HG03521 (cell line): Measurements from ENCODE around the gene TMEM217.
"Not testable (repeated sequence)": the region's sequence is repeated elsewhere in the genome, so short reads cannot be mapped to it uniquely, and the experiment has no call there.

Experiments
- ATAC-seq: cut with Tn5 transposase; IDR thresholded peaks from one replicate; pipeline ENCODE4 v1.9.1; 2021; ENCODE audit warnings: mild to moderate bottlenecking, moderate library complexity; ENCODE audit not compliant: unreplicated experiment

Gene TMEM217

DNA sequence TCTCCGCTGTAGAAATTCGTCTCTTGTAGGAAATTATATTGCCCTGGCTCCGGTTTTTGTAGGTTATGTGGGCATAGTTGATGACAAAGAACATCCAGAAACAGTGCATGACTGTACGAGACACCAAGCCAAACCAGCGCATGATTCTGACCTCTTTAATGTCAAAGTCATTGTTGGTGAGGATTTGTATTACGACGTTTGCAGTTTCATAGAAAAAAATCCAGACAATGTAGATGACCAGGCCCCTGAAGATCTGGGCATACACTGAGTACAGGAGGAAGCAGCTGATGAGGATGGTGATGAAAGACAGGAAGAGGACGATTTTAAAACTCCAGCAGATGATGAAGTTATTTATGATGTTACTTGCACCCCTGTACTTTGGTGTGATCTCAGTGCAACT, 39.4 kb downstream of the TMEM217 start:
- no peak for ATAC-seq

DNA sequence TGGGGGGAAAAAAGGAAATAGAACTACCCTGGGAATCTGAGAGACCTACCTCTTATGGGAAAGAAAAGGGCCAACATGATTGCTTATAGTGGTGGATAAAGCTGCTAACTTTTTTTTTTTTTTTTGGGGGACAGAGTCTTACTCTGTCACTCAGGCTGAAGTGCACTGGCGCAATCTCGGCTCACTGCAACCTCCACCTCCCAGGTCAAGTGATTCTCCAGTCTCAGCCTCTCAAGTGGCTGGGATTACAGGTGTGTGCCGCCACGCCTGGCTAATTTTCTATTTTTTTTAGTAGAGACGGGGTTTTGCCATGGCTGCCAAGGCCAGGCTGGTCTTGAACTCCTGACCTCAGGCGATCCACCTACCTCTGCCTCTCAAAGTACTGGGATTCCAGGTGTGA, 39.9 kb downstream of the TMEM217 start:
- ATAC-seq = no peak

DNA sequence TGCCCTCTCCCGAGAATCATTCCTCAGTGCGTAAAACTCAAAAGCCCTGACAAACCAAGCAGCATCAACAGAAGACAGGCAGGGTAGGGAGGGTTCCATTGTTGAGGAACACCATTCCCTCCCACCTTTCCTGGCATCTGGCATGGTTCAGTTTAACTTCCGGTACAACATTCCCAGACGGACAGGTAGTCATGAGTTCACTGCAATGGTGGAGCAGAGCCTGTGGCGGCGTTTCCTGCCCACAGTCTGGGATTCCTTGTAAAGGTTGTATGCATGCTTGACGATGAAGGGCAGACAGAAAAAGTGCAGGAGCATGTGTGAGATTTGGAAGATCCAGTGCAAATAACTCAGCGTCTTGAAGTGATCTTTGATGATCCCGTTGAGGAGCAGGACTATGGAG, 45.7 kb downstream of the TMEM217 start:
- no peak for ATAC-seq

DNA sequence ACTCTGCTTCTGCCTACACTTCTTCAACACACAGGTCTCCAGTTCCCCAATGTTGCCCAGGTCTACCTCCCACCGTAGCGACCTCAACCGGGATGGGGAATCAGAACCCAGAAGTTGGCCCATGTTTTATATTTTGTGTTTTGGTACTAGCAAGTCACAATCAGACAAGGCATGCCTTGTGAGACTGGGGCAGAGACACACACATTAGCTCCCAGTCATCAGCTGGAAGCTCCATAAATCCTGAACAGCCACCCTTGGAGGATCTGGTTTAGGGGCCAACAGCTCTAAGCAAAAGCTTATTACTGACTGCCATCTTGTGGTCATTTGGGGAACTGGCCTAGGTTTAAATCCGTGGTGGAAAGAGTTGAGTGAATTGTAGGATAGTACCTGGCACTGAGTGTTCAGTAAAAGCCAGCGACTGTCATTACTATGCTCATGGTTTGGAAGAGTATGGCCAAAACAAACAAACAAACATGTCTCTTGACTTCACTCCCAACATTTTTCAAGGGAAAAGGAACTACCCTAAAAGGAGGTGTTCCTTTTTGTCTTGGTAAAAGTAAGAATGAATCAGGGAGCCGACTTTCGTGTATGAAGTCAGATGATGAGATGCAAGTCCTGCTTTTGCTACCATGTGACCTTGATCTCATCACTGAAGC, 47.5 kb downstream of the TMEM217 start:
- no peak for ATAC-seq

DNA sequence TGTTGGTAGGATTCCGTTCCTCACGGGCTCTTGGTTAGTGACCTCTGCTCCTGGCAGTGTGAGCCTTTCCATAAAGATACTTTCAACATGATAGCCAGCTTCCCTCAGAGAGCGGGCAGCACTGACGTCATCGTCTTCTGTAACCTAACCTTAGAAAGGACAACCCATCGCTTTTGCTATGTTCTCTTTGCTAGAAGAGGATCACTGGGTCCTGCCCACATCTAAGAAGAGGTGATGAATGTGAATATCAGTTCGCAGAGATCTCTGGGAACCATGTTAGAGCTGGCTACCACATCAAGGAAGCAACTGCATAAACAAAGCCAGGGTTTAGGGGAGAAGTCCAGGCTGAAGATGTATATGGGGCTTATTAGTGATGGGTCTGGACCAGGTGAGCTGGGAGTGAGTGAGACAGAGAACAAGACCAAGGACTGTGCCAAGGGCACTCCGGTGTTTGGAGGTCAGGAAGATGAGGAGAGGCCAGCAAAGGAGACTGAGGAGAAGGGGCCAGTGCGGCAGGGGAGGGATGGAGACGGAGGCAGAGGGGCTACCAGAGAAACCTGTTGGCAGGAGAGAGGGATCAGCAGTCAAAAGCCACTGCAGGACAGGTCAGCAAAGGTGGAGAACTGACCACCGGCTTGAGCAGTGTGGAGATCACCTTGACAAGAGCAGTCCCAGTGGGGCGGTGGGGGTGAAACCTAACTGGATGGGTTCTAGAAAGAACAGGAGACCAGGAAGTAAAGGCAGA, 48.3 kb downstream of the TMEM217 start:
- ATAC-seq = no peak

DNA sequence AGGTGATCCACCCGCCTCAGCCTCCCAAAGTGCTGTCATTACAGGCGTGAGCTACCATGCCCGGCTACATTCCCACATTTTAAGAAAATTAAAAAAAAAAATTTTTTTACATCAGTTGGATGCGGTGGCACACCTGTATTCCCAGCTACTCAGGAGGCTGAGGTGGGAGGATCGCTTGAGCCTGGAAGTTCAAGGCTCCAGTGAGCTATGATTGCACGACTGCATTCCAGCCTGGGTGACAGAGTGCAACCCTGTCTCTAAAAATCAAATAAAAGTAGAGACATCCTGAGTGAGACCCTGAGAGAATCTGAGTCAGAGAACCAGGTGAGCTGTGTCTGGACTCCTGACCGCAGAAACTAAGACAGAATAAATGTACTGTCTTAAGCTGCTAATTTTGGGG, 49.2 kb downstream of the TMEM217 start:
- ATAC-seq = no peak

DNA sequence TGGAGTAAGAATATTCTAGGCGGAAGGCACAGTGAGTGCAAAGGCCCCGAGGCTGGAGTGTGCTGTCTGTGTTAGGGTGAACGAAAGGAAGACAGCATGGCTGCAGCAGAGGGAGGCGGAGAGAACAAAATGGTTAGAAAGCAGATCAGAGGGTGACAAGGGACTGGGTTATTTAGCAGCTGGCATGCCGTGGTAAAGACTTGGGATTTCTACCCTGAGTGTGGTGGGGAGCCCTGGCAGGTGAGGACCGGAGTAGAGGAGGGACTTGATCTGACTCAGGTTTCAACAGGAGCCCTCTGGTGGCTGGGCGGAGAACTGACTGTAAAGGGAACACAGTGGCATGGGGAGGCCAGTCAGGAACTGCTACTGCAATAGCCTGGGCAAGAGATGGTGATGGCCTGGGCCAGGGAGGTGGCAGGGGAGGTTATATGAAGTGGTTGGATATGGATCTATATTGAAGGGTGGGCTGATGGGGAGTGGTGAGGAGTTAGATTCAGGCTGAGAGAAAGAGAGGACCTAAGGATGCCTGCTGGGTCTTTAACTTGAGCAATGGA, 50.0 kb downstream of the TMEM217 start:
- no peak for ATAC-seq

DNA sequence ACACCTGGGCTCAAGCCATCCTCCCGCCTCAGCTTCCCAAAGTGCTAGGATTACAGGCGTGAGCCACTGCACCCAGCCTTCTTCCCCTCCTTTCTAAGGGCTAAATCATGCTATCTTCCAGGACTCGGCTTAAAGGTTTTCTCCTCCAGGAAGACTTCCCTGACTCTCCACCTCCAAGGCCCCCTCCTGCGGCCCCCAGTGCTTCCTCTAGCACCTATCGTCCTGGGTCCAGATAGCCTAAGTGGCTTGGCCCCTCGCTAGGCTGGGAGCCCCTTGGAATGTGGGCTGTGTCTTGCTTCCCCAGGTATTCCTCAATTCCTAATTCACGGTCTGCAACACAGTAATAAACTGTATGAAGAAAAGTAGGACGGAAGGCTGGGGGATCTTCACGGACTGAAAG, 51.3 kb downstream of the TMEM217 start:
- no peak for ATAC-seq

DNA sequence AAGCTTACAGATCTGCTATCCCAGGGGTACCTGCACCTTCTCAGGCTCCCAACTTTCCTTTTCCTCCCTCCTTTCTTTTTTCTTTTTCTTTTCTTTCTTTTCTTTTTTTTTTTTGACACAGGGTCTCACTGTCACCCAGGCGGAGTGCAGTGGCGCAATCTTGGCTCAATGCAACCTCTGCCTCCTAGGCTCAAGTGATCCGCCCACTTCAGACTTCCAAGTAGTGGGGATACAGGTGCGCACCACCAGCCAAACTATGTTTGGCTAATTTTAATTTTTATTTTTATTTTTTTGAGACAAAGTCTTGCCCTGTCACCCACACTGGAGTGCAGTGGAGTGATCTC, 52.0 kb downstream of the TMEM217 start:
- ATAC-seq = no peak

DNA sequence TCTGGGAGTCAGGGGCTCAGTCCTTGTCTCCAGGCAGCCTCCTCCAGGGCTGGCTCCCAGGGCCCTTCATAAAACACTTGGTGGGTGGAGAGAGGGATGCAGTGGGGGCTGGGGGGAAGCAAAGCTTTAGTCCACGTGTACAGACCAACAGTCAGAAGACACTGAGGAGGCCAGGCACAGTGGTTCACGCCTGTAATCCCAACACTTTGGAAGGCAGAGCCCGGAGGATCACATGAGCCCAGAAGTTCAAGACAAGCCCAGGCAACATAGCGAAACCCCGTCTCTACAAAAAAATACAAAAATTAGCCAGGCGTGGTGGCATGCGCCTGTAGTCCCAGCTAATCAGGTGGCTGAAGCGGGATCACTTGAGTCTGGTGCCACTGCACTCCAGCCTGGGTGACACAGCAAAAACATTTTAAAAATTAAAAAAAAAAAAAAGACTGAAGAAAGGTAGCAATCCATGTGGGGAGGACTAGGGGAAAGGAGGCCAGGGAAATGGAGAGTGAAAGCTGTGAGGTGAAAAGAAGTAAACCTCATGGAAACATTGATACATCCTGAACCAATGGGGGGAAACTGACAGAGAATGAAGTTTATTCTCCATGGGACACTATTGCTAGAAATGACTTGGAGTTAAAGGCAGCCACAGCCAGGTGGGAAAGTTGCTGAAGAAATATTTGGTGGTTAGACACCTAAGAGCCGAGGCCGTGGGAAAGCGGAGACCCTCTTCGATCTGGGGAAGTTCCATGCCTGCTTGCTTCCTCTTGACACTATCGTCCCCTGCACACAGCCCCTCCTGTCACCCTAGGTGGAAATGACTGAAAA, 52.6 kb downstream of the TMEM217 start:
- ATAC-seq = no peak

DNA sequence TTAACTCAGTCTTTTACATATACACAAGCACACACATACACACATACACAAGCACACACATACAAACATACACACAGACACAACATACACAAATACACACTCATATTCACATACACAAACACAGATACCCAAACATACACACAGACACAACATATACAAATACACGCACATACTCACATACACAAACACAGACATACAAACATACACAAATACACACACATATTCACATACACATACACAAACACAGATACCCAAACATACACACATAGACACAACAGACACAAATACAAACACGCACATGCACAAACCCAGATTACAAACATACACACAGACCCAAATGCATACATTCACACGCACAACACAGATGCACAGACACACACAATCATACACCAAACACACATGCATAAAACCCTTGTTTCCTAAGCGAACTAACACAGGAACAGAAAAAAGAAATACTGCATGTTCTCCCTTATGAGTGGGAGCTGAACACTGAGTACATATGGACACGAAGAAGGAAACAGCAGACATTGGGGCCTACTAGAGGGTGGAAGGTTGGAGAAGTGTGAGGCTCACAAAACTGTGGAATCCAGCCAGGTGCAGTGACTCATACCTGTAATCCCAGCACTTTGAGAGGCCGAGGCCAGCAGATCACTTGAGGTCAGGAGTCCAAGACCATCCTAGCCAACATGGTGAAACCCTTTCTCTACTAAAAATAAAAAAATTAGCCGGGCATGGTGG, 53.8 kb downstream of the TMEM217 start:
- no peak for ATAC-seq

DNA sequence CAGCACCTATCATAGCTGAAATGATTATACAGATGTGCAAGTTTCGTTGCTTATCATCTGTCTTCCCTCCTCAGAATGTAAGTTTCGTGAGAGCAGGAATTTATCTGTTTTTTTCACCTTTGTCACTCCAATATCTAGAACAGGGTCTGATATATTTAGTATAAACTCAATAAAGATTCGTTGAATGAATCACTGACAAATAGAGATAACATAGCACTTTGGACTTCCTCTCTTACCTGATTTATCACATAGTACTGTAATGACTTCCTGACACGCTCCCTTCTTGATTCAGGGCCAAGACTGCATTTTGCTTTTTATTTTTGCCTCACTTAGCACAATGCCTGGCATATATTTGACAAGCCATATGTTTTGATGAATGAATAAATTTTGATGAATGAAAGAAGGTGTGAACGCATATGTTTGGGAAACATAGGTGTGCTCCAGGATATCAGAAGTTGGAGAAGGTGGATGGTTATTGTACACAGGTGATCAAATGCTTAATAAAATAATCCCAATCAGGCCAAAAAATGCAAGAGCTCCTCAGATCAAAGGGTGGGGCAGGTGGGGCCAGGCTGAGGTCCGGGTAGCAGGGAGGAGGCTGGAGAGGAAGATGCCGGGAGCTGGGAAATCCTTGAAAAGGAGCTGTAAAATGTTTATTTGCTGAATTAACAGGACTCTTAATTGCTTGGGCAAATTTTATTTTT, 55.0 kb downstream of the TMEM217 start:
- ATAC-seq = no peak

DNA sequence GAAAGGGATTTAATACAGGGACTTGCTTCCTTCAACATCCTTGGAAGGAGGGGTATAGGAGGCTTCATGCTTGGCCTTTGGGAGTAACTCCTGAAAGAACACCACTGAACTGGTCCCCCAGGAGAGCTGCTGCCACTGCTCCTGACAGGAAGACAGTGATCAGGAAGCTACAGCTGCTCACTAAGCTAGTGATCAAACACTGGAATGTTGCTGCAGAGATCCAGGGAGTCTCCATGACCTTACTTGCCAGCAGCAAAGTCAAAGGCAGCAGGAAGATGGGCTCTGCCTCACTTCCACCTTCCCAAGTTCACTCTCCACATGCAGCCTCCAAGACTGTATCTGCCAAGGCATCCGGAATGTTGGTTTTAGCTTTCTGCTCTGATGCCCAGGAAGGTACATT, 56.2 kb downstream of the TMEM217 start:
- ATAC-seq = no peak

DNA sequence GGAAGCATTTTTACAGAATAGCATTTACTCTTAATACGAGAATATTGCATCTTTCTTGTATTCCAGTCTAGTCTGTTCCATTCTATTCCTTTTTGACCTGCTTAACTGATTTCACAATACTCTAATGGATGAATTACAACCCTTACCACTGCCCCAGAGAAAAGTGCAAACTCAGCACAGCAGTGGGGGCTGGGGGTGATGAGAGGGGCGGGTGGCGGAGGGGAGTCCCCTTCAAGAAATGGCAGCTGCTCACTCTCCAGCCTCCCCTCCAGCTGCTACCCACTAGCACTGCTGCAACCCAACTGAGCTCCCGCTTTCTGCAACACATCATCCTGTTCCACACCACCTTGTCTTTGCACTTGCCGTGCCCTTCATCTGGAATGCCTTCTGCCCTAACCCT, 57.9 kb downstream of the TMEM217 start:
- ATAC-seq = no peak

DNA sequence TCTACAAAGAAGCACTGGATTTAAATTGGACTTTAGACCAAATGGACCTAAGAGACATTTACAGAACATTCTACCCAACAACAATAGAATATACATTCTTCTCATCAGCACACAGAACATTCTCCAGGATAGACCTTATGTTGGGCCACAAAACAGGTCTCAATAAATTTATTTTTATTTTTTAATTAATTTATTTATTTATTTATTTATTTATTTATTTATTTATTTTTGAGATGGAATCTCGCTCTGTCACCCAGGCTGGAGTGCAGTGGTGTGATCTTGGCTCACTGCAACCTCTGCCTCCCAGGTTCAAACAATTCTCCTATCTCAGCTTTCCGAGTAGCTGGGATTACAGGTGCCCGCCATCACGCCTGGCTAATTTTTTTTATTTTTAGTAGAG, 61.5 kb downstream of the TMEM217 start:
- ATAC-seq = not testable (repeated sequence)

DNA sequence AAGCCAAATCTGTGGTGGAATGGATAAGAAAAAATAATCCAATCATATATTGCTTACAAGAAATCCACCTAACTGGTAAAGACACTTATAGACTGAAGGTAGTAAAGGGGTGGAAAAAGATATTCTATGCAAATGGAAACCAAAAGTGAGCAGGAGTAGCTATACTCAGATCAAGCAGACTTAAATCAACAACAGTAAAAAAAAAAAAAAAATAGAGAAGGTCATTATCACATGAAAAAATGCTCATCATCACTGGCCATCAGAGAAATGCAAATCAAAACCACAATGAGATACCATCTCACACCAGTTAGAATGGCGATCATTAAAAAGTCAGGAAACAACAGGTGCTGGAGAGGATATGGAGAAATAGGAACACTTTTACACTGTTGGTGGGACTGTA, 63.1 kb downstream of the TMEM217 start:
- ATAC-seq = not testable (repeated sequence)

DNA sequence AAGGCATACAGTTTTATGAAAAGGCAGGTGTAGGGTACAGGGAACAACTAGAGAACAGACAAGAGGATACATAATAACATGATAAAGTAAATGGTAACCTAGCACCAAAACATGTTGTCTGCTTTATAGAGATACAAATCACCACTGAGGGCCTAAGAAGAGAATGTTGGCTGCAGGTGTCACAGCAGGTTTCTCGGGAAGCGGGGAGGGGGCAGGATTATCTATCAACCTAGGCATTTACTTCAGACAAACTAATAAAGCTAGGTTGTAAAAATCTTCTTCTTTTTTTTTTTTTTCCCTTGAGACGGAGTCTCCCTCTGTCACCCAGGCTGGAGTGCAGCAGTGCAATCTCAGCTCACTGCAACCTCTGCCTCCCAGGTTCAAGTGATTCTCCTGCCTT, 65.3 kb downstream of the TMEM217 start:
- ATAC-seq = no peak

DNA sequence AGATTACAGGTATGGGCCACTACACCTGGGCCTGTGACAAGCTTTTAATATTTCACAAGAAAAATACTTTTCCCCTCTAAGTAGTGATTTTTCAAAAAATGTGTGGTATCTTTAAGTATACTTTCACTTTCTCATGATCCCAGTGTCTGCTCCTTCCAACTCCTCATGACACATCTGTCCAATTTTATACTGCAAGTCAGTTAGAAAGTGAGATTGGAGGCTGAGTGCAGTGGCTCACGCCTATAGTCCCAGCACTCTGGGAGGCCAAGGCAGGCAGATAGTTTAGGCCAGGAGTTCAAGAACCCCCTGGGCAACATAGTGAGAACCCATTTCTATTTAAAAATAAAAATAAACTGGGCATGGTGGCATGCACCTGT, 67.8 kb downstream of the TMEM217 start:
- ATAC-seq = no peak

DNA sequence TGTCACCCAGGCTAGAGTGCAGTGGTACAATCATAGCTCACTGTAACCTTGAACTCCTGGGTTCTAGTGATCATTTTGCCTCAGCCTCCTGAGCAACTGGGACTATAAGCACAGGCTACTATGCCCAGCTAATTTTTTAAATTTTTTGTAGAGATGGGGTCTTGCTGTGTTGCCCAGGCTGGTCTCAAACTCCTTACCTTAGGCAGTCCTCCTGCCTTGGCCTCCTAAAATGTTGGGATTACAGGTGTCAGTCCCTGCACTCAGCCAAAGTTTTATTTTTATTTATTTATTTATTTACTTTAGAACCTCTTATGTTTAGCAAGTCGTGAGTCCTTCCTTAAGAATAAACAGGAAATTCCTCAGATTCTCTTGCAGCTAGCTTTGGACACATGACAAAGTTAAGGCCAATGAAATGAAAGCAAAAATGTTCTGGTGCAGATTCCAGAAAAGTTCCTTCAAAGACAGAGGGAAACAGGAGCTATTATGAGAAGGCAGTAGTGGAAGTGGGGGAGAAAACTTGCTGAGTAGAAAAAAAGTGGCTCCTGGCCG, 68.9 kb downstream of the TMEM217 start:
- ATAC-seq = no peak

DNA sequence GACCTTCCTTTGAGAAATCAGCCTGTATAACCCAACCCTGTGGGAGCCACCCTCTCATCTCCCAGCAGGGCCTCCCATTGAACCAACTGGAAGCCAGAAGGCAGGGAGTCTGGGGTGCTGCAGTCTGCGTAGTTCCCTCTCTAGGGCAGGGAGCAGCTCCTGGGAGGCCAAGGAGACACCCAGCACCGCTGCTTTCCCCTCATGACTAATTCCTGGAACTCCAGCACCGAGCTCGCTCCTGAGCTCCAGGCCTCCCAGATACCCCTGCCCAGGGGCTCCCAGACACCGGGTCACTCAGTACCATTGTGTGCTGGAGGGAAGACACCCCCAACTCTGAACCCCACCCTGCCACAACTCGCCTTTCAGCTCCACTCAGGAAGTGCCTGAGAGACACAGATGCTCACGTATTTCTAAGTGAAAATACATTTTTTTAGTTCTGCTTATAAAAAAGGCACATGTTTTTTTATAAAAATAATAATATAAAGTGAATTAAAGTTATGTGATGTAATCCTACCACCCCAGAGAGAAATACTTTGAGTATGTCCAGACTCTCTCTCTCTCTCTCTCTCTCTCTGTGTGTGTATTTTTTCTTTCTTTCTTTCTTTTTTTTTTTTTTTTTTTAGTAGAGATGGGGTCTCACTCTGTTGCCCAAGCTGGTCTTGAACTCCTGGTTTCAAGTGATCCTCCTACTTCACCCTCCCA, 70.5 kb downstream of the TMEM217 start:
- ATAC-seq = no peak
